HUES48 (cell line): Measurements from ENCODE around the gene LRRC26.

Source experiments
- H3K27ac ChIP-seq: one replicate; pipeline ENCODE4 v1.7.0; 2013; ENCODE audit warnings: low read depth, low read length, inconsistent platforms
- H3K27me3 ChIP-seq: 2 replicates; pipeline ENCODE4 v1.6.1; 2013; ENCODE audit warnings: mild to moderate bottlenecking, low read length; ENCODE audit not compliant: control insufficient read depth, insufficient read depth
- H3K36me3 ChIP-seq: 2 replicates; pipeline ENCODE4 v1.6.1; 2013; ENCODE audit warnings: low read length; ENCODE audit not compliant: control insufficient read depth, insufficient read depth
- H3K4me1 ChIP-seq: 2 replicates; pipeline ENCODE4 v1.6.1; 2013; ENCODE audit warnings: mild to moderate bottlenecking, low read length; ENCODE audit not compliant: control insufficient read depth, insufficient read depth
- H3K4me3 ChIP-seq: 2 replicates; pipeline ENCODE4 v1.5.1; 2013; ENCODE audit warnings: mild to moderate bottlenecking, low read depth, low read length
- H3K9ac ChIP-seq: 2 replicates; pipeline ENCODE4 v1.6.1; 2013; ENCODE audit warnings: mild to moderate bottlenecking, low read depth, low read length, moderate library complexity
- H3K9me3 ChIP-seq: 2 replicates; pipeline ENCODE4 v1.6.1; 2013; ENCODE audit warnings: low read length; ENCODE audit not compliant: control insufficient read depth, insufficient read depth

Gene LRRC26

DNA sequence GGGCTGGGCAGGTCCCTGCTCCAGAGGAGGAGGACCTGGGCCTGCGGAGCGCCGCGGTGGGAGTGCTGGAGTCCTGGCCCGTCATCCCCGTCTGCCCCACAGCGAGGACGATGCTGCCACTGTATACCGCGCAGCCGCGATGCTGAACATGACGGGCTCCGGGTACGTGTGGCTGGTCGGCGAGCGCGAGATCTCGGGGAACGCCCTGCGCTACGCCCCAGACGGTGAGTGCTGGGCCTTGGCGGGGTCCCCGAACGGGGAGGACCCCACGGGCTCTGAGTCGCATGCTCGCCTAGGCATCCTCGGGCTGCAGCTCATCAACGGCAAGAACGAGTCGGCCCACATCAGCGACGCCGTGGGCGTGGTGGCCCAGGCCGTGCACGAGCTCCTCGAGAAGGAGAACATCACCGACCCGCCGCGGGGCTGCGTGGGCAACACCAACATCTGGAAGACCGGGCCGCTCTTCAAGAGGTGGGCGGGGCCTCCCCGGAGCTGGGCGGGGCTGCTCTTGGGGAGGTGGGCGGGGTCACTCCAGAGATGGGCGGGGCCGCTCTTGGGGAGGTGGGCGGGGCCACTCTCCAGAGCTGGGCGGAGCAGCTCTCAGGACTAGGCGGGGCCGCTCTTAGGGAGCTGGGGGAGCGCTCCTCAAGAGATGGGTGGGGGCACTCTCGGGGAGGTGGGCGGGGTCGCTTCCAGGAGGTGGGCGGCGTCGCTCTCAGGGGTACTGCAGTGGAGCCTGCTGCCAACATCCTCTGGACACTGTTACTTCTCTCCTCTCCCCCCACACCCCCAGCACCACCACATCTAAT lies 13.1 kb downstream of the LRRC26 start:
- Histone ChIP-seq H3K9ac (no peak overlapping the region), H3K27me3 (peaks cover 68% of the 10 kb centered on the region), H3K36me3 (no peaks in the 10 kb centered on the region), H3K4me1 (no peaks in the 10 kb centered on the region), H3K4me3 (peak overlapping the region; percentile 65), H3K27ac (no peak overlapping the region), H3K9me3 (no peaks in the 10 kb centered on the region)

DNA sequence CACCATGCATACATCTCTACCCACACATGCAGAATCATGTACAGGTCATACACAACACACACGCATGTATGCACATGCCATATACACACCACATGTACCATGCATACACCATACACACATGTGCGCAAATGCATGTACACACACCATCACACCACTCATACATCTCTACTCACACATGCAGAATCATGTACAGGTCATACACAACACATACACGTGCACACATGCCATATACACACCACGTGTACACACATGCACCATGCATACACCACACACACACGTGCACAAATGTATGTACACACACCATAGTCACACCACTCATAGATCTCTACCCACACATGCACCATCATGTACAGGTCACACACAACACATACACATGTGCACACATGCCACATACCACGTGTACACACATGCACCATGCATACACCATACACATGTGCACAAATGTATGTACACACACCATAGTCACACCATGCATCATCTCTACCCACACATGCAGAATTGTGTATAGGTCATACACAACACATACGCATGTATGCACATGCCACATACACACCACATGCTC lies 16.9 kb downstream of the LRRC26 start:
- Histone ChIP-seq H3K4me1 (no peaks in the 10 kb centered on the region), H3K27me3 (peaks cover 32% of the 10 kb centered on the region), H3K9ac (no peak overlapping the region)

DNA sequence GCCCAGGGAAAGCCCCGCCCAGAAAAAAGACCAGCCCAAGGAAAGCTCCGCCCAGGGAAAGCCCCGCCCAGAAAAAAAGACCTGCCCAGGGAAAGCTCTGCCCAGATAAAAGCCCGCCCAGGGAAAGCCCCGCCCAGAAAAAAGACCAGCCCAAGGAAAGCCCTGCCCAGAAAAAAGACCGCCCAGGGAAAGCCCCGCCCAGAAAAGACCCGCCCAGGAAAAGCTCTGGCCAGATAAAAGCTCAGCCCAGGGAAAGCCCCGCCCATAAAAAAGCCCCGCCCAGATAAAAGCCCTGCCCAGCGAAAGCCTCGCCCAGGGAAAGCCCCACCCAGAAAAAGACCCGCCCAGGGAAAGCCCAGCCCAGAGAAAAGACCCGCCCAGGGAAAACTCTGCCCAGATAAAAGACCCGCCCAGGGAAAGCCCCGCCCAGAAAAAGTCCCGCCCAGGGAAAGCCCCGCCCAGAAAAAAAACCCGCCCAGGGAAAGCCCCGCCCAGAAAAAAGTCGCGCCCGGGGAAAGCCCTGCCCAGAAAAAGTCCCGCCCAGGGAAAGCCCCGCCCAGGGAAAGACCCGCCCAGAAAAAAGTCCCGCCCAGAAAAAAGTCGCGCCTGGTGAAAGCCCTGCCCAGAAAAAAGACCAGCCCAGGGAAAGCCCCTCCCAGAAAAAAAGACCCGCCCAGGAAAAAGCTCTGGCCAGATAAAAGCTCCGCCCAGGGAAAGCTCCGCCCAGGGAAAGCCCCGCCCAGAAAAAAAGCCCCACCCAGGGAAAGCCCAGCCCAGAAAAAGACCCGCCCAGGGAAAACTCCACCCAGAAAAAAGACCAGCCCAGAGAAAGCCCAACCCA lies 19.0 kb downstream of the LRRC26 start:
- H3K9me3 ChIP-seq: no peaks in the 10 kb centered on the region
- H3K4me1 ChIP-seq: no peaks in the 10 kb centered on the region
- H3K4me3 ChIP-seq: no peak overlapping the region
- H3K27me3 ChIP-seq: peaks cover 15% of the 10 kb centered on the region
- H3K36me3 ChIP-seq: no peaks in the 10 kb centered on the region
- H3K27ac ChIP-seq: no peak overlapping the region
- no peak overlapping the region for H3K9ac ChIP-seq

More for the DNA sequence above, 16.9 kb downstream of the LRRC26 start:
- H3K4me3 ChIP-seq: no peak overlapping the region
- no peak overlapping the region for H3K27ac ChIP-seq
- H3K36me3 ChIP-seq: no peaks in the 10 kb centered on the region
- H3K9me3 ChIP-seq: no peaks in the 10 kb centered on the region

DNA sequence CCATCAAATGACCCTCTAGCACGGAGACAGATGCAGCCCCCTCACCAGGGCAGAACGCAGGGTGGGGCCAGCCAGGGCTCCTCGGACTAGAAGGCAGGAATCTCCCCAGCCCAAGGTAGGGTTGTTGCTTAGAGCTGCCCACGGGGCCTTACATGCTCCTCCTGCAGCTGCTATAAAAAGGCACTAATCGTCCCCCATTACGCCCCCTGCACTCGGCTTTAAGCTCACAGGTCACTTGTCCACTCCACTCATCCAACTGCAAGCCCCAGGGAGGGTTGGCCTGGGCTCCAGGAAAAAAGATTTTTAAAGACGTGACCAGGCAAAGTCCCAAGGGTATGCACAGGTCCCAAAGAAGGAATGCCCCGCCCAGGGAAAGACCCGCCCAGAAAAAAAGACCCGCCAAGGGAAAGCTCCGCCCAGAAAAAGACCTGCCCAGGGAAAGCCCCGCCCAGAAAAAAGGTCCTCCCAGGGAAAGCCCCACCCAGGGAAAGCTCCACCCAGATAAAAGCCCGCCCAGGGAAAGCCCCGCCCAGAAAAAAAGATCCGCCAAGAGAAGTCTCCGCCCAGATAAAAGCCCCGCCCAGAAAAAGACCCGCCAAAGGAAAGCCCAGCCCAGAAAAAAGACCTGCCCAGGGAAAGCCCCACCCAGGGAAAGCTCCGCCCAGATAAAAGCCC lies 19.8 kb downstream of the LRRC26 start:
- Histone ChIP-seq H3K27ac (no peak overlapping the region), H3K36me3 (no peaks in the 10 kb centered on the region), H3K9ac (no peak overlapping the region), H3K4me1 (no peaks in the 10 kb centered on the region), H3K9me3 (no peaks in the 10 kb centered on the region), H3K27me3 (peaks cover 10% of the 10 kb centered on the region), H3K4me3 (no peak overlapping the region)

DNA sequence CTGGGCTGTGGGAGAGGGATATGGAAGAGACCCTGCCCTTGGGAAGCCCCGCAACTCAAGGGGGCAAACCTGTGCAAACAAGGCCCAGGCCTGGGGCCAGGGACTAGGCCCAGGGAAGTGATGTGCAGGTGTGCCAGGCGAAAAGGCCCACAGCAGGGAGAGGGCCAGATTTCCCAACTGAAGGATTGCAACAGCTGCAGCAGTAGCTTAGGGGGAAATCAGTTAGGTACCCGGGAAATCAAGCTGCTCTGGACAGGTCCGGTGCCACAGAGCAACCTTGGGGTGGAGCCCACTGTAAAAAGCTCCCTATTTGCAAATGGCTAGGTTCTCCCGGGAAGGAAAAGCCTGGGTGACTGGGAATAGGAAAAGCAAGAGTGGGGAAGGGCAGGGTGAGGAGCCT lies 20.5 kb downstream of the LRRC26 start:
- no peaks in the 10 kb centered on the region for H3K36me3 ChIP-seq
- H3K27ac ChIP-seq: no peak overlapping the region
- H3K4me3 ChIP-seq: no peak overlapping the region
- no peaks in the 10 kb centered on the region for H3K9me3 ChIP-seq
- H3K4me1 ChIP-seq: no peaks in the 10 kb centered on the region
- peaks cover 5% of the 10 kb centered on the region; the same call in 1 of the 2 replicates for H3K27me3 ChIP-seq
- no peak overlapping the region for H3K9ac ChIP-seq

DNA sequence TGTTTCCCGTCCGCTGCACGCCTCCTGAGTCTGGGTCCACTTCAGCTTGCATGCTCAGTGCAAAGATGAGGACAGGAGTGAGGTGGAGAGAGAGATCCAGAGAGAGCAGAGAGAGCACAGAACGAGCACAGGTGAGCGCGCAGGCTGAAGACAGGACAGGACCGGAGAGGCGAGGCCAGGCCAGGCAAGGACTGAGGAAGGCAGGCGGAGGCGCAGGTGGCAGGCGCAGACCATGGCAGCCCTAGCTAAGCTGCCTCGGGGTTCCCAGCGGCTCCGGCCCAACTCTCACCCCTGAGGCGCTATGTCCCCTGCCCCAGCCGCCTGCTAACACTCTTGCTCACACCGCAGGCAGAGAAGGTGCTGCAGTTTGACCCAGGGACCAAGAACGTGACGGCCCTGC lies 21.2 kb downstream of the LRRC26 start:
- Histone ChIP-seq H3K27ac (no peak overlapping the region), H3K27me3 (peaks cover 10% of the 10 kb centered on the region), H3K36me3 (no peaks in the 10 kb centered on the region), H3K4me3 (no peak overlapping the region), H3K4me1 (no peaks in the 10 kb centered on the region), H3K9me3 (no peaks in the 10 kb centered on the region), H3K9ac (no peak overlapping the region)

DNA sequence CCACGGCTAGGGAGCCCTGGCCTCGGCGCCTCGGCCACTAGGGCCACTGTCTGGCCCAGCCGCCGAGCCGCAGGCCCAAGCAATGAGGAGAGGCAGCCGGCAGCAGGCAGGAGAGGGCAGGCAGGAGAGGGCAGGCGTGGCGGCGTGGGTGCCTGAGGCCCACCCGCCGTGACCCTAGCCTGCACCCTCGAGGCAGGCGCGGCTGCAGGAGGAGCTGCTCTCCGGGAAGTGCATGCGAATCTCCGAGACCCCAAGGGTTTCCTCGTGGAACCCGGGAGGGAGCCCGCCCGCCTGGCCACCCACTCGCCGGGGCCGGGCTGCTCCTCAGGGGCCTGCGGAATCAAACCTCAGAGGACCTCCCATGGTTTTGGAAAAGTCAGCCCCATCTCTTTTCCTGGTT lies 21.6 kb downstream of the LRRC26 start:
- peaks cover 15% of the 10 kb centered on the region for H3K27me3 ChIP-seq
- H3K4me1 ChIP-seq: no peaks in the 10 kb centered on the region
- no peak overlapping the region for H3K4me3 ChIP-seq
- H3K36me3 ChIP-seq: no peaks in the 10 kb centered on the region
- H3K27ac ChIP-seq: no peak overlapping the region
- no peaks in the 10 kb centered on the region for H3K9me3 ChIP-seq
- H3K9ac ChIP-seq: no peak overlapping the region

DNA sequence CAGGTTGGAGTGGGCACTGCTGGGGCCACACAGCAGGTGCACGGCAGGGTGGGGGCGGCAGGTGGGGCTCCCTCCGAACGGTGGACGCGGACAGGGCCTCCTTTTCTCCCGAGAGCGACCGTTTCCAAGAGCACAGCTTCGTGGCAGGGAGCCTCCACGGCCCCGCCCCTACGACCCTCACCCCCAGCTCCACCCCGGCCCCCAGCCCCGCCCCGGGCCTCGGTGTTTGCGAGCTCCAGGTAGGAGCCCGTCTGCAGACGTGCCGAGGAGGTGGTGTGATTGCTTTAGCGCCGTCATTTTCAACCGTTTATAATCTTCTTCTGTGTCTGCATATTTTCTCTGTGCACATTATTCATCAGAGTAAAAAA lies 22.1 kb downstream of the LRRC26 start:
- Histone ChIP-seq H3K27ac (no peak overlapping the region), H3K4me1 (no peaks in the 10 kb centered on the region), H3K9ac (no peak overlapping the region), H3K4me3 (no peak overlapping the region), H3K9me3 (no peaks in the 10 kb centered on the region), H3K36me3 (no peaks in the 10 kb centered on the region), H3K27me3 (peaks cover 19% of the 10 kb centered on the region)

DNA sequence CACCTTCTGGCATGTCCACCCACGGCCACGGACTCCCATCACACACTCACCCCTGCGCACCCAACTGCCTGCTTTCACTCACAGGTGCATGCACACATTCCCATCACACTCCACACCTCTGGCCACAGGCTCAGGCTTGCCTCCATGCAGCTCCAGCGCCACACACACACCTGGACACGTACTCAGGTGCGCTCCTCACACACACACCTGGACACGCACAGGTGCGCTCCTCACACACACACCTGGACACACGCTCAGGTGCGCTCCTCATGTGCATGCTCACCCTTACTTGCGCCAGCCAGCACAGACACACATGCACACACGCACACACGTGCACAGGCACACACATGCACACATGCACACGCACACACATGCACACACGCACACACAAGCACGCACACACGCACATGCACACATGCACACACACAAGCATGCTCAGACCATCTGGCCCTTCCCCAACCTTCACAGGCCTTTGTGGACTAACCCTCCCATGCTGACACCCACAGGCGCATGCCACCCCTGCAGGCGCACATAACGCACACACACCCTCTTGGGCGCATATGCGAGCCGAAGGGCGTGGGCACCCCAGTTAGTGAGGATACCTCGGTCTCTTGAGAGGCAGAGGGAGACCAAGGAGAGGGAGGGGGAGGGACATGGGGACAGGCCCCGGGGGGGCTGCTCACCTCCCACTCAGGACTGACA lies 22.6 kb downstream of the LRRC26 start:
- no peak overlapping the region for H3K27ac ChIP-seq
- H3K9ac ChIP-seq: no peak overlapping the region
- H3K27me3 ChIP-seq: peaks cover 22% of the 10 kb centered on the region
- no peaks in the 10 kb centered on the region for H3K36me3 ChIP-seq
- H3K4me1 ChIP-seq: no peaks in the 10 kb centered on the region
- no peaks in the 10 kb centered on the region for H3K9me3 ChIP-seq
- no peak overlapping the region for H3K4me3 ChIP-seq

DNA sequence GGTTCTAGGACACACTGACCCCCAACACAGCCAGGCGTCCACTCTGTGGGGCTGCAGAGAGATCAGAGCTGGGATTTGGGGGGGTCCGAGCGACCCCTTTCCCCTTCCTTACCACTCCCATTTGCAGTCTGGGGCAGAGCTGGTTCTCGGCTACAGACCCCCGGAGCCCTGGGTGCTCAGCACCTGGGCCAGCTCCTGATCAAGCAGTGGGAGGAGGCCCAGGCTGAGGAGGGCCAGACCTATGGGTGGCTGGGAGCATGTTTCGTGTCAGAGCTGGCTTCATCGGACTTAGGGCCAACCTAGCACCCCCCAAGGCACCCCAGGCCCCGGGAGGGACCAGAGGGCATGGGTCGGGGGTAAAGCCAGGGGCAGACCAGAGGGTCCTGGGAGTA lies 23.3 kb downstream of the LRRC26 start:
- Histone ChIP-seq H3K4me3 (no peak overlapping the region), H3K36me3 (no peaks in the 10 kb centered on the region), H3K9me3 (no peaks in the 10 kb centered on the region), H3K4me1 (no peaks in the 10 kb centered on the region), H3K27ac (no peak overlapping the region), H3K27me3 (peaks cover 27% of the 10 kb centered on the region), H3K9ac (no peak overlapping the region)
